RWPE1 (cell line): ENCODE data around the gene RNF151.
A peak's percentile ranks its signal among the peaks of the same experiment; 100 is the strongest.

Experiments used
- CTCF ChIA-PET: fragments of 350-600 bp; sonication (Branson Sonifier 250); formaldehyde crosslinking; extraction: SDS; loops from one replicate; lab custom pipeline; 2021; lab: Yijun Ruan, JAX
- POLR2A ChIA-PET: fragments of 400-600 bp; formaldehyde crosslinking; extraction: SDS; loops from one replicate; lab custom pipeline; 2020; ENCODE audit warnings: antibody characterized with exemption; ENCODE audit not compliant: low non-redundant PET; lab: Yijun Ruan, JAX
- DNase-seq: peaks from one replicate; pipeline ENCODE4 v3.0.0; 2012; ENCODE audit warnings: low spot score
- H3K27ac ChIP-seq: fragments of 450-650 bp; 2 replicates; pipeline ENCODE4 v1.5.1; 2017
- TF ChIP-seq, protein P1 (sequence below): fragments of 450-650 bp; conservative IDR thresholded peaks from 2 replicates; pipeline ENCODE4 v1.5.1; 2017; ENCODE audit warnings: low read depth, mild to moderate bottlenecking

Gene RNF151

DNA sequence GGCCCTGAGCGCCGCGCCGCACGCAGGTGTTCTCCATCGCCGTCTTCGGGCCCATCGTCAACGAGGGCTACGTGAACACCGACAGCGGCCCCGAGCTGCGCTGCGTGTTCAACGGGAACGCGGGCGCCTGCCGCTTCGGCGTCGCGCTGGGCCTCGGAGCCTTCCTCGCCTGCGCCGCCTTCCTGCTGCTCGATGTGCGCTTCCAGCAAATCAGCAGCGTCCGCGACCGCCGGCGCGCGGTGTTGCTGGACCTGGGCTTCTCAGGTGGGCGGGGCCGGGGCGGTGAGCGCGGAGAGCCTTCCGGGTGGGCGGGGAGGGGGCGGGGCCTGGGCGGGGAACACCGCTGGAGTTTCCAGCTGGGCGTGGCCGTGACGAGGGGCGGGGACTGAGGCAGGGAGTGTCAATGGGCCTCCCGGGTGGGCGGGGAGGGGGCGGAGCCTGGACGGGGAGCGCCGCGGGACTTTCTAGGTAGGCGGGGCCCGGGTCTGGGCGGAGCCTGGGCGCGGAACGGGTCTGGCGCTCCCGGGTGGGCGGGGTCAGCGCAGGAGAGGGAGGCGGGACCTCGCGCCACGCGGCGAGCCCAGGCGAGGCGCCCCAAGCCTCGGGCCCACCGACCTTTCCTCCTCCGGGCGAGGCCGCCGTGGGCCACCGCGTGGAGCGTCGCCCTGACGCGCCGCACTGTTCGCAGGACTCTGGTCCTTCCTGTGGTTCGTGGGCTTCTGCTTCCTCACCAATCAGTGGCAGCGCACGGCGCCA is 25.5 kb downstream of the RNF151 start:
- peak overlapping the region; percentile 71 for H3K27ac ChIP-seq
- CTCF ChIA-PET: interaction anchor here (0.6 kb wide), 1 partner anchor 15 kb away, joined by 3 read pairs; no protein-coding TSS in a partner anchor
- POLR2A ChIA-PET: interaction anchor here (0.6 kb wide), 1 partner anchor 10 kb away, joined by 3 read pairs; no protein-coding TSS in a partner anchor
- peak; percentile 90 for DNase-seq
- TF ChIP-seq, protein P1, sequence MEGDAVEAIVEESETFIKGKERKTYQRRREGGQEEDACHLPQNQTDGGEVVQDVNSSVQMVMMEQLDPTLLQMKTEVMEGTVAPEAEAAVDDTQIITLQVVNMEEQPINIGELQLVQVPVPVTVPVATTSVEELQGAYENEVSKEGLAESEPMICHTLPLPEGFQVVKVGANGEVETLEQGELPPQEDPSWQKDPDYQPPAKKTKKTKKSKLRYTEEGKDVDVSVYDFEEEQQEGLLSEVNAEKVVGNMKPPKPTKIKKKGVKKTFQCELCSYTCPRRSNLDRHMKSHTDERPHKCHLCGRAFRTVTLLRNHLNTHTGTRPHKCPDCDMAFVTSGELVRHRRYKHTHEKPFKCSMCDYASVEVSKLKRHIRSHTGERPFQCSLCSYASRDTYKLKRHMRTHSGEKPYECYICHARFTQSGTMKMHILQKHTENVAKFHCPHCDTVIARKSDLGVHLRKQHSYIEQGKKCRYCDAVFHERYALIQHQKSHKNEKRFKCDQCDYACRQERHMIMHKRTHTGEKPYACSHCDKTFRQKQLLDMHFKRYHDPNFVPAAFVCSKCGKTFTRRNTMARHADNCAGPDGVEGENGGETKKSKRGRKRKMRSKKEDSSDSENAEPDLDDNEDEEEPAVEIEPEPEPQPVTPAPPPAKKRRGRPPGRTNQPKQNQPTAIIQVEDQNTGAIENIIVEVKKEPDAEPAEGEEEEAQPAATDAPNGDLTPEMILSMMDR: no peak

DNA sequence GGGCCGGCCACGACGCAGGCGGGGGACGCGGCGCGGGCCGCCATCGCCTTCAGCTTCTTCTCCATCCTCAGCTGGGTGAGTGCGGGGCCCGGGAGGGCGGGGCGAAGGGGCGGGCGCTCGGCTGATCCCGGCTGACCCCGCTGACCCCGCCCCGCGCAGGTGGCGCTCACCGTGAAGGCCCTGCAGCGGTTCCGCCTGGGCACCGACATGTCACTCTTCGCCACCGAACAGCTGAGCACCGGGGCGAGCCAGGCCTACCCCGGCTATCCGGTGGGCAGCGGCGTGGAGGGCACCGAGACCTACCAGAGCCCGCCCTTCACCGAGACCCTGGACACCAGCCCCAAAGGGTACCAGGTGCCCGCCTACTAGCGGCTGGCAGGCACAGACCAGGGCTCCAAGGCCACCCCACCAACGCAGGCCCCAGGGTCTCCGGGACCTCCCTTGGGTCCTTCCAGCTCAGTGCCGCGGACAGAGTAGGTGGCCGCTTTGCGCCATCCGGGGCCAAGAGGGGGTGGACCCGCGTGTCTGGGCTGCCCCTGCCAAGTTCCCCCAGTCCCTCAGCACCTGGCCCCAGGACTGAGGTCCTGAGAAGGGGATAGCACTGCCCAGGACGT is 26.2 kb downstream of the RNF151 start:
- CTCF ChIA-PET: interaction anchor here (0.6 kb wide), 1 partner anchor 14 kb away, joined by 3 read pairs; no protein-coding TSS in a partner anchor
- TF ChIP-seq, protein P1: no peak
- POLR2A ChIA-PET: interaction anchor here (0.6 kb wide), 1 partner anchor 10 kb away, joined by 3 read pairs; no protein-coding TSS in a partner anchor
- peak overlapping the region; percentile 71 for H3K27ac ChIP-seq
- DNase-seq: no peak

DNA sequence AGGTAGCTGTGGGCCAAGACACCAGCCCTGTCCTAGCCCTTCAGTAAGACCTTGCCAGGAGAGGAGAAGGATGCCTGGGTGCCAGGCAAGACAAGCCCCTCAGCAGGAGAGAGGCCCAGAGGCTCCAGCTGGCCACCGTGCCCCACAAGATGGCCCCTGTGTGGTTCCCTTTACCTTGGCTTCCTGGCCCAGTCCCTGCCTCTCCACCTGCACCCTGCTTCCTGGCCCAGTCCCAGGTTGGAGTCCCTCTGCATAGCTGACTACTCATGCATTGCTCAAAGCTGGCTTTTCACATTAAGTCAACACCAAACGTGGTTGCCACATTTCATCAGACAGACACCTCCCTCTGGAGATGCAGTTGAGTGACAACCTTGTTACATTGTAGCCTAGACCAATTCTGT is 27.1 kb downstream of the RNF151 start:
- CTCF ChIA-PET: interaction anchor here (0.7 kb wide), 1 partner anchor 45 kb away, joined by 3 read pairs; no protein-coding TSS in a partner anchor
- TF ChIP-seq, protein P1: no peak
- no peak for DNase-seq
- H3K27ac ChIP-seq: peak overlapping the region; percentile 71
- POLR2A ChIA-PET: interaction anchor here (0.6 kb wide), 1 partner anchor 29 kb away, joined by 3 read pairs; the partner anchor contains the start of gene RPS2

DNA sequence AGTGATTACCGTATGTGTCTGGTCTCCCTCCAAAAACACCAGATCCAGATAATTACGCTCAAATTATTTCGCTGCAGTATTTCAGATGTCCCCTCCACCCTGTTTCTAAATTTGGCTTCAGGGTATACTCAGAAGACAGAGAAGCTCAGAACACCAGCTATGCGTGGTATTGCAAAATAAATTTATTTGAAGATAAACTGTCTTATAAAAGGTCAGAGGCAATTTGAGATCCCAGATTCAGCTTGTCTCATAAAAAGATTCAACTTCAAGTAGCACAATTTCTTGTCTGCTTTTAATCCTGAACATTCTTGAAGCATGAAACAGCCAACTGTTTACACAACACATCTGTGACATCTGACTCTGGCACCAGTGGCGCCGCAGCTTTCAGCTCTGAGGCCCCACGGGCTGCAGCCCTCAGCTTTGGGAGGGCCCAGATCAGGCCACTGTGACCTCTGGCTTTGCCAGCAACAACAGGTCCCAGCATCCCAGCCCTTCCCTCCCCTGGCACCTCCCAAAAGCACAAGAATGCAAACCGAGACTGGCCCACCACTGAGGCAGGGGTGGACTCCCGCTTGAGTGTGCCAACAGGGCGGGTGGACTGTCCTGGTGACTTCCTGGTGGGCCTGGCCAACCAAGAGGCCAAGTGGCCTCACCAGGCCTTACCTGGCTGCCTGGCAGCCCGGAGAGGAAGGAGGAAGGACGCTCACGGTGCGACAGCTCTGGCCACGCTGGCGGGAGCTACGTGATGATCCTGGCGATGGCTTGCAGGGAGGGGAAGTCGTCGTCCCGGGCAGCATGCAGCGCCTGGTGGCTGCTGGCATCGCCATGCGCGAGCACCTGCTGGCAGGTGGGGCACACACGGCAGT is 31.1 kb downstream of the RNF151 start:
- no peak for DNase-seq
- TF ChIP-seq, protein P1: no peak
- H3K27ac ChIP-seq: peak overlapping the region; percentile 98
- CTCF ChIA-PET: no interaction called here
- POLR2A ChIA-PET: no interaction called here

DNA sequence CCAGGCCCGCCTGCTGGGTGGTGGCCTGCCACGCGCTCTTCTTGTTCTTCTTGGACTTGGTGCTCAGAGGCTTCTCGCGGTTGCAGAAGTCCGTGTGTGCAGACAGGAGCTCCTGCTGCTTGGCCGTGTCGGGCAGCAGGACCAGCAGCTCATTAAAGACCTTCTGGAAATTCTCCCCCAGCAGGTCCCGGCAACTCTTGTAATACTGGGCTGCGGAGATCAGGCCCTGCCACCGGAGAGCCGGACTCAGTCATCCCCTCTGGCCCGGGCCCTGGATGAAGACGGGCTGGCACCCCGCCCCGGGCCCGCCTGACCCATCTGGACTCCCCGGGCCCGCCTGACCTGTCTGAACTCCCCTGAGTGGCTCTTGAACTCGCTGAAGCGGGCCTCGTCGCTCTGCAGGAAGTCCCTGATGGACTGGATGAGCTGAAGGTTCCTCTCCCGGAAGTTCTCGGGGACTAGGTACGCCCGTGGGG is 31.7 kb downstream of the RNF151 start:
- POLR2A ChIA-PET: no interaction called here

More for the DNA sequence above, 31.7 kb downstream of the RNF151 start:
- TF ChIP-seq, protein P1: no peak
- CTCF ChIA-PET: no interaction called here
- no peak for DNase-seq
- peak overlapping the region; percentile 98 for H3K27ac ChIP-seq
